Left forelimb (tissue), 1 donor: Measurements from ENCODE around the gene CTNNB1.

Experiments
- DNase-seq: peaks from one replicate; pipeline ENCODE4 v3.0.0-alpha.2; 2018; ENCODE audit warnings: low spot score

CTNNB1 gene

GRCh38 chr3:41198950-41199865, at the start of gene CTNNB1:
Gene CTNNB1 (plus strand): TSS chr3:41199505. CDS start chr3:41224069, 24,564 bp downstream.
- peak; percentile 95 for DNase-seq

- DNase-seq = no peak
These were observed 43.5 kb upstream of the CTNNB1 start for GRCh38 chr3:41155834-41156233.

DNA sequence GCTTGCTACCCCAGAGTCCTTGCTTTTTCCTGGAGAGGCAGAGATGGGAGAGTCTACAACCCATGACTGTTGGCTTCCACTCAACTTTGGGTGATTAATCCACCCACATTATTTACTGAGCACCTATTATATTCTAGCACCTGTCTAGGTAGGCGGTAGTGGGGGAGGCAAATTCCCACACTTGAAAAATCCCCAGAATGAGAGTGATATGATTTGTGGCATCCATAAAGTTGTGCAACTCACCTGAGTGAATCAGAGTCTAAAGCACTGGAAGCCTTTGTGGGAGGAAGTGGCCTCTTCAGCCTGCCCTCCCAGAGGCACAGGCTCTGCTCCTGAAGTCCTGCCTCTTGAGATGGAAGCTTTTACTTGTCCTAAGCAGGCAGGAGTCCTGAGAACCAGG, 40.4 kb upstream of the CTNNB1 start:
- DNase-seq = no peak

GRCh38 chr3:41159588-41160189, 39.6 kb upstream of the CTNNB1 start:
- no peak for DNase-seq

DNA sequence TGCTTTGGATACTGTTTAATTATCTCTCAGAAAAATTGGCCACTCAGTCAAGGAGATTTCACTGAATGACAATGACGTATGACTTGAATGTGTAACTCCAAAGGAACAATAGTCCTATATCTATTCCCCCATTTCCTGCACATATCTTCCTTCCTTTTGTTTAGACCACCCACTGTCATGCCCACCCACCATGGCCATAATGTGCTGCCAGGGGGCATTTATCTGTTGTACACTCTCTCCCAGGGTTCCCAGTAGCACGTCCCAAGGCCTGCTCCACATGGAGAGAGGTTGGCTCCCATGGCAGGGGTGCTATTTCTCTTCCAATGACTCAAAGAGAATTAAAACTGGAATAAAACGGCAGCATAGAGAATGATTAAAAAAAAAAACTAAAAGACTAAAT, 36.8 kb upstream of the CTNNB1 start:
- DNase-seq = no peak

- no peak for DNase-seq
These were observed 36.3 kb upstream of the CTNNB1 start for GRCh38 chr3:41163006-41163405.

DNA sequence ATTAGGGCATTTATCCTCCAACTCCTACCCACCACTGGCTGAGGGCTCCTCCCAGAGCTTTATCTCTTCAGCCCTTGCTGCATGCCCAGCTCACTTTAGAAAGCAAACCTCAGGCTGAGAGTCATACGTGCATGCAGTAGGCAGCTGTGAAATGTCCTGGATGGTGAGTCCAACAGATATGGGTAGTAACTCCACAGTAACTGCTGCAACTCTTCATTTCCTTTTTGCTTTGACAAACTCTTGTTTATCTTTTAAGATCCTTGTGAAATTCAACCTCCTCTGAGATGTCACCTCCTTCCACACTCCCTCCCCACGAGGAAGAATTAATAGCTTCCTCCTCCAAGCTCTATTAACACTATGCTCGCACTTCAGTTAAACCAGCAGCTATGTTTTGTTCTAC, 35.9 kb upstream of the CTNNB1 start:
- no peak for DNase-seq

DNA sequence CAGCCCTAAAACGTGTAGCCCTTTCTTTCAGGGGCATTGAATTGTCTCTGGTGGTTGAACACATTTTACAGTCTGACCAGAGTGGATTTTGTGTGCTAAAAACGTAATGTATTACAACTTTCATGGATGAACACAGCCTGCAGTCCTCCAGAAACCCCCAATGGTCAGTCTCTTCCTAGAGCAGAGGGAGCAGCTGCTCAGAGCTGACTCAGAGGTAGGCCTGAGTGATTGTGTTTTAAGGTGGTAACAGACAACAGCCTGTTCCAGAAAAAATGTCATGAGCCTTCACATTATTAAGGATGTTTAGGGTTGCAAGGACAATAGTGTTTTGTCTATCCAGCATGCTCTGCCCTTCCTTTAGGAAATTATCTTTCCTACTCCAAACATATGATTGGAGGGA, 34.5 kb upstream of the CTNNB1 start:
- DNase-seq = no peak

DNA sequence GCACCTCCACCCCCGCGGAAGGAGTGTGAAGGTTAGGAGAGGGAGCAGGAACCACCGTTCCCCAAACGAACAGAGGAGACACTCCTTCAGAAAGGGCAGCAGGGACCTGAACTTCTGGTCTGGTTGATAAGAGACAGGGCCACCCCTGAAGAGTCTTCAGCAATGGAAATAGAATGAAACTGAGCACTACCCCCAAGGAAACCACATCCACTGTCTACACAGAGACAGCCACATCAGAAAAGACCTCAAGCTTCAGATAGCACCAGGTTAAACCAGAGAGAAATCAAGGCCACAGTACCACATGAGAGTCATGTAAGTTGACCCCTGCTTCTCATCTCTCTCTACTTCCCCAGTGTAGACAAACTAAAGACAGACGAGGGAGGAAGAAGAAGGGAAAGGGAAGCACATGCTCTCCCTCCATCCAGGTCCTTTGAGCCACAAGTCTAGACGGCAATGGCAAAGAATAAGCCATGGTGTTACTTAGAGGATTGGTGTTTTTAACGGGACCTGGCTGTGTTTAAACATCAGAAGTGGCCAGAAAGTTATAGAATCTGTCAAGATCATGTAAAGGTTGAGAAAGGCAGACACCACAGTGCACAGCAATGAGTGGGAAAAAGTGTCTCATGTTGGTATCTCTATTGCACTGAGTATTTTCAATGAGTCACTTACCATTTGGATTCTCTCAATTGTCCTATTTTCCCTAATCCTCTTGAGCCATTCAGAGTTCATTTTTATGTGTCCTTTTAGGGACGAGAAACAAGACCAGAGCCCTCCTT, 31.4 kb upstream of the CTNNB1 start:
- DNase-seq = no peak

DNA sequence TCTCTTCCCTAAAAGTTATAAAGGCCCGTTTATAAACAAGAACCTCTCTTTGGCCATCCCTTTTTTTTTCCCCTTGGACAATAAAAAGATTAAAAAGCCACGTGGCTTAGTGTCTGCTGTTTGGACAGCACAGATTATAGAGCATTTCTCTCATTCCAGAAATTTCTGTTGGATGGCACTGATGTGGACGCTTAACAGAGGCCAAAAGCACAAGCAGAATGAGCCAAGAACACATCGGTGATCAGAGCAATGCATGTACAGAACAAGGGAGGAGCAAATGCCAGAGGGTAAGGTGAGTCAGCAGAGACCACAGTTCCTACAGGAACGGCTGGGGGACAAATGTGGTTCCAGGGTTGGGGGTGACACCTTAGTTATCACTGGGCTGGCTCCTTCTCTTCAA, 30.3 kb upstream of the CTNNB1 start:
- no peak for DNase-seq

- no peak for DNase-seq
These were observed 25.1 kb upstream of the CTNNB1 start for GRCh38 chr3:41173926-41174885.

GRCh38 chr3:41175365-41175764, 23.9 kb upstream of the CTNNB1 start:
- no peak for DNase-seq

DNA sequence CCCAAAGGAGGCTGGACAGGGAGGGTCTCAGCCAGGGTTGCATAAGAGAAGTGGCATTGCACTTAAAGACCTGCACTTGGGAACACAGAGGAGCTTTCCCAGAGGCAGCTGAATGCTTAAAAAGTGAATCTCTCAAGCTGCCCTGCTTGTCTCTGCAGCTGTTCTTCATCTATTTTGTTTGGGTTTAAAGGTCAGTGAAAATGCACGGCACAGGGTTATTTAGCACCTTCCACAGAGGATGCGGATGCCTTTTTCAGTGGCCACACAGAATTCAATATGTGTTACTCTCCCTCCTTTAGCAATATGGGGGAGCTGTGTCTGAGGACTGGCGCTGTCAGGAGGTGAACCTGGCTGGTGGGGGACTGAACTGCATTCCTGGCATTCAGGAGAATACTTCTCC, 22.7 kb upstream of the CTNNB1 start:
- DNase-seq = no peak

- no peak for DNase-seq
These were observed 20.7 kb upstream of the CTNNB1 start for GRCh38 chr3:41178576-41178975.

DNA sequence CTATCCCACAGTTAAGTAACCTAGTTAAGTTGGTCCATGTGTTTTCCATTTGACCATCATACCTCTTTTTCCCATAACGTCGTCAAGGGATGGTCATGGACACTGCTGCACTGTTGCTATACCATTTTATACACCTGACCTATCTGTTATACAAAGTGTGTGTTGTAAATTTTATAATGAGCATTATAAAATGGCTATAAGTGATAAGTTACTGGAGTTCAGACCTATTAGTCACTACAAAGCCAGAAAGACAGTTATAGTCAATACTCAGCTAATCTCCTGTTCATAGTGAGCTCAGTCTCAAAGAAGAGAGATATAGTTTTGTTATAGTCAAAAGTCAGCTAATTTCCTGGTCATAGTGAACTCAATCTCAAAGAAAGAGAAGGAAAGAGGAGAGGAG, 18.9 kb upstream of the CTNNB1 start:
- no peak for DNase-seq

GRCh38 chr3:41182504-41183059, 16.7 kb upstream of the CTNNB1 start:
- no peak for DNase-seq

DNA sequence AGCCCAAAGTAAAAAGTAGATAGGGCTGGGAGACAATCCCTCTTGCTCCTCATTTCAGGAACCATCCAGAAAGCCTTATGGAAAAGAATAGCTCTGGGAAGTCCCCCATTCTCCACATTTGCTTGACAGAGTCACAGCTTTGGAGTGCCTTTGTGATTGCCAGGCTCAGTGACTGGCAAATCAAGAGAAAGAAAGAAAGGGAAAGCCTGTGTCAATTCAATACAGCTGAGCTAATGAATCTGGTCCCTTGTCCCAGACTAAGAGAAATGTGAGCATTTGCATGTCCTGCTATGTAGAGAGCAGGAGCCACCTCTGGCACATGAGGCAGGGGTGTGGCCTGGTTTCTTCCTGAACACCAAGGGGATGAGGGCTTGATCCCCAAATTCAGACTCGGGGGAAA, 14.9 kb upstream of the CTNNB1 start:
- no peak for DNase-seq

GRCh38 chr3:41186297-41186696, 13.0 kb upstream of the CTNNB1 start:
- DNase-seq = no peak

DNA sequence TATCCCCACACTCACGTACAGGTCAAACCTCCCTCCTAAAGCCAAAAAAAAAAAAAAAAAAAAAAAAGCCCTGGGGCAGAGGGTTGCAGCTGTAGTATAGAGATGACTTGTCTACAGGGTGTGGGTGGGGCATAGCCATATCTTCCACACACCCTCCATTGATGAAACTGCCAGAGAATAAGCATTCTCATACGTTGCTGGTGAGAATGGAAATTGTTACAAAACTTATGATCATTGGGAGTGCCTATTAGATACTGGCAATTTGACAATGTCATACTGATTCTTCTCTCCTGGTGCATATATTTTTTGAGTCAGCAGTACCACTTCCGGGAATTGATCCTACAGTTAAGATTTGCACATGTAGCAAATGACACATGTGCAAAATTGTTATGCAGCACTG, 11.0 kb upstream of the CTNNB1 start:
- no peak for DNase-seq

- no peak for DNase-seq
These were observed 8.6 kb upstream of the CTNNB1 start for GRCh38 chr3:41190509-41191284.

- no peak for DNase-seq
These were observed 6.4 kb upstream of the CTNNB1 start for GRCh38 chr3:41192885-41193284.
